Activated naive CD4-positive, alpha-beta T cell treated with anti-CD3 and anti-CD28 coated beads for 36 hours (primary cell): ENCODE results near the gene RAD23B. TPM values are rescaled to one million over a fixed set of nuclear protein-coding genes. Genes with fewer than 3 reads are reported as not detected.

Experiments
- CTCF ChIA-PET: fragments of 350-600 bp; sonication (Branson Sonifier 250); formaldehyde crosslinking; loops from one replicate; lab custom pipeline; 2021; ENCODE audit warnings: antibody characterized with exemption; lab: Charles Lee
- DNase-seq: peaks from one replicate; pipeline ENCODE4 v3.0.0-alpha.2; 2020
- H3K27ac Mint-ChIP-seq: one replicate; pipeline ENCODE4 v1.8.0; 2021; ENCODE audit warnings: mild to moderate bottlenecking, mixed read lengths
- H3K27me3 Mint-ChIP-seq: one replicate; pipeline ENCODE4 v1.8.0; 2021; ENCODE audit warnings: low read depth, mixed read lengths
- H3K36me3 Mint-ChIP-seq: one replicate; pipeline ENCODE4 v1.8.0; 2021; ENCODE audit warnings: low read depth, mixed read lengths
- H3K4me1 Mint-ChIP-seq: one replicate; pipeline ENCODE4 v1.8.0; 2021; ENCODE audit warnings: low read depth, mixed read lengths
- H3K4me3 Mint-ChIP-seq: one replicate; pipeline ENCODE4 v1.8.0; 2021; ENCODE audit warnings: mild to moderate bottlenecking, moderate library complexity, mixed read lengths
- H3K9me3 Mint-ChIP-seq: one replicate; pipeline ENCODE4 v1.8.0; 2021; ENCODE audit warnings: mixed read lengths
- intact Hi-C: fragments of 100-400 bp; cut with micrococcal nuclease; formaldehyde crosslinking; loops from one replicate; pipeline ENCODE4 v1.15.1; 2023
- total RNA-seq, 2 experiments: library from RNA; stranded (reverse); gene quantifications; one replicate each; pipeline ENCODE4 v1.2.3, GENCODE V29; 2021

The RAD23B gene
- total RNA-seq, 2 experiments from 2014 or later: 106 to 109 TPM

DNA sequence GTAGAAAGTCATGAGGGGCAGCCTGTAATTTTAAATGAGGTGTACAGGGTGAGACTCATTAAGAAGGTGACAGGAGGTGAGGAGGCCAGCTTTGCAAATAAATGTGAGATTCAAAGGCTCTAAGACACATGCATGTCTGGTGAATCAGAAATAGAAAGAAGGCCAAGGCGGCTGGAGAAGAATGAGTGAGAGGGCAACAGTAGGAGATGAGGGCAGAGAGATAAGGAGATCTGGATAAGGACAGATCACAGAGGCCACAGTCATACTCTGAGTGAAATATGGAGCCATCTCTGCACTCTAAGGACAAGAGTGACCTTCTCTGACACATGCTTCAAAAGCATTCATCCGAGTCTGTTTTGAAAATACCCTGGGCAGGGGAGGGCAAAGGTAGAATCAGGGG lies 90.7 kb downstream of the RAD23B start:
- intact Hi-C loops: no loop called here
- Mint-ChIP-seq H3K4me1 (no peaks in the 10 kb centered on the region), H3K27me3 (peaks cover 5% of the 10 kb centered on the region), H3K36me3 (no peaks in the 10 kb centered on the region), H3K4me3 (no peak overlapping the region), H3K27ac (no peak overlapping the region), H3K9me3 (no peaks in the 10 kb centered on the region)
- CTCF ChIA-PET: no interaction called here
- no peak for DNase-seq

GRCh38 chr9:107375001-107375400 lies 91.9 kb downstream of the RAD23B start:
- Mint-ChIP-seq H3K4me3 (no peak overlapping the region), H3K27ac (no peak overlapping the region), H3K36me3 (no peaks in the 10 kb centered on the region), H3K27me3 (peaks cover 2% of the 10 kb centered on the region), H3K4me1 (no peaks in the 10 kb centered on the region), H3K9me3 (no peaks in the 10 kb centered on the region)
- CTCF ChIA-PET: no interaction called here
- no peak for DNase-seq
- intact Hi-C loops: no loop called here

DNA sequence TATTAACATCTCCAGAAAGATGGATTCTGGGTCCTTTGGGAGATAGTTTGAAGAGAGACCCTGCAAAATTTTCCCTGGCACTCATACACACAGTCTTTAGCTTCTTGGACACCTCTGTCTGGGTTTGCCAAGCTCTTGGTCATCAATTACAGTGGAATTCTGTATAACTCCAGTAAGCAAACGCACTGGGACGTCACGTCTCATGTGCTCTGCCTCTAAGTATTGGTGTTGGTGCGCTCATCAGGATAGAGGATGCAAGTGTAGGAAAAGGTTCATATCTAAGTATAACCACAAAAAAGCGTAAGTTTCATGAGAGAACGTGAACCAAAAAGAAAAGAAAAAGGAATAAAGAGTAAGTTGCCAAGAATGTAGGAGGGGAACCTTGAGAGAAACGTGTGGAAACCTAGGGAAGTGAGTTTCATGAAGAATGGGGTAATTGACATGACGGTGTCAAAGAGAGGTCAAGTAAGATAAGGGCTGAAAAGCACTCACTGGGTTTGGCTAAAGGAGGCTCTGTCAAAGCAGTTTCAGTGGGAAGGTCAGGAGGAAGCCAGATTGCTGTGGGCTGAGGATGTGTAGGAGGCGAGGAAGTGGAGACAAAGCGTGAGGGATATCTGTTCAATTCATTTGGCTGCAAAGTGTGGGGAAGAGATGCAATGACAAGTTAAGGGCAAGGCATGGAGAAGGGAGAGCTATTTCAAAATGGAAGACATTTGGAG lies 92.7 kb downstream of the RAD23B start:
- no peak for DNase-seq

GRCh38 chr9:107378006-107378405 lies 94.9 kb downstream of the RAD23B start:
- H3K27ac Mint-ChIP-seq: no peak overlapping the region
- H3K9me3 Mint-ChIP-seq: no peaks in the 10 kb centered on the region
- H3K4me1 Mint-ChIP-seq: no peaks in the 10 kb centered on the region
- CTCF ChIA-PET: no interaction called here
- H3K4me3 Mint-ChIP-seq: no peak overlapping the region
- peaks cover 5% of the 10 kb centered on the region for H3K27me3 Mint-ChIP-seq
- no peak for DNase-seq
- H3K36me3 Mint-ChIP-seq: no peaks in the 10 kb centered on the region
- intact Hi-C loops: no loop called here

More for the DNA sequence above, 92.7 kb downstream of the RAD23B start:
- Mint-ChIP-seq H3K9me3 (no peaks in the 10 kb centered on the region), H3K4me3 (no peak overlapping the region), H3K27ac (no peak overlapping the region), H3K36me3 (no peaks in the 10 kb centered on the region), H3K27me3 (peaks cover 2% of the 10 kb centered on the region), H3K4me1 (no peaks in the 10 kb centered on the region)
- CTCF ChIA-PET: no interaction called here
- intact Hi-C loops: no loop called here

Other genes with a start within 250 kb of the RAD23B start
- 1 to 10 TPM; 3.4 TPM for gene KLF4, start 206.5 kb downstream of the RAD23B start, total RNA-seq